OCI-M1 (cell line): Measurements from ENCODE around the gene ZNF618.
"Not testable (repeated sequence)": the region's sequence is repeated elsewhere in the genome, so short reads cannot be mapped to it uniquely, and the experiment has no call there.

Source experiments
- DNase-seq: peaks from one replicate; lab custom pipeline; 2025; lab: John Stamatoyannopoulos, UW

Gene ZNF618

DNA sequence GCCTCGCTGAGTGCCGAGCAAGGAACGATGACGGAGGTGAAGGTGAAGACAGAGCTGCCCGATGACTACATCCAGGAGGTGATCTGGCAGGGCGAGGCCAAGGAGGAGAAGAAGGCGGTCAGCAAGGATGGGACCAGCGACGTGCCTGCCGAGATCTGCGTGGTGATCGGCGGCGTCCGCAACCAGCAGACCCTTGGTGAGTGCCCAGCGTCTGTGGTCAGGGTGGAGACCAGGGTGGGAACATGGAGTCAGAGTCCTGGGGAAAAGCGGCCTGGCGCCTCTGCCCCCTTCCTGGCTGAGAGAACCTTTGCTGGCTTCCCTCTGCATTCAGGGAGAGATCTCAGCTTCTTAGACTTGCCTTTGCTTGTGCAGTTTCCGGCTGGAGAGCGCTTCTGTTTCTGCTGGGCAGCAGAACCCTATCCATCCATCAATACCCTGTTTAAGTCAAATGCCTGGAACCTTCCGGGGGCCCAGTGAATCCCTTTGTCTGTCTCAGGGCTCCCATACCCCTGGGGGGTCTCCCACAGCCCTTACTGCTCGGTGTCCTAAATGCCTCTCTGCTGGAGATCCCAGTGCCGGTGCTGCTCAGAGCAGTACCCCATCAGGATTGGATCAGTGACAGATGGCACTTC is 112.4 kb downstream of the ZNF618 start:
- no peak for DNase-seq

DNA sequence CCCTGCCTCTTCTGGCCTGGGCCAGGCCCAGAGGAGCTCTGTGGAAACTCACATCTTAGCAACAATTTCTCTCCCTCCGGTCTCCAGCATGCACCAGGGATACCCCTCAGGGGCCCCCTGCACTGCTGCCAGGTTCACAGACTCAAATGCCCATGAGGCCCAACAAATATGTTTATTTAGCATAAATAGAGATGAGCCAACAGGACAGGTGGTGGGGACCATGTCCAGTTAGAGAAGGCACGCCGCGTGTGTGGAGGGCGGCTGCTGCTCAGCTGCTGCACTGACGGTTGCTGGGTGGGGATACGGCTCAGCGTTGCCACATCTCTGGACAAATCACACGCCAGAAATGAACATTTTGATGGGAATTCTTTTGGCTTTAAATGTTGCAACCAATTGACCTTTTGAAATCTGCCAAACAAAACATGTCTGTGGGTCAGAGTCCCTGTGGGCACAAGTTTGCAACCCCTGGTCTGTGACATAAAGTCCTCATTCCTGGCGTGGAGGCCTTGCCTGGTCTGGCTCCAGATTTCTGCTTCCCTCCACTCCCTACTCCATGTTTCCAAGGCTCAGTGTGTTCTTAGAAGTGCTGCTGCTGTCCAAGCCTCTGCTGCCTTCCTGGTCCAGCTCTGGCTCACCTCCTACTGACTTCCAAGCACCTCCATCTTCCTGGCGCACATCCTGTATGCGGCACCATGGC is 113.1 kb downstream of the ZNF618 start:
- no peak for DNase-seq

DNA sequence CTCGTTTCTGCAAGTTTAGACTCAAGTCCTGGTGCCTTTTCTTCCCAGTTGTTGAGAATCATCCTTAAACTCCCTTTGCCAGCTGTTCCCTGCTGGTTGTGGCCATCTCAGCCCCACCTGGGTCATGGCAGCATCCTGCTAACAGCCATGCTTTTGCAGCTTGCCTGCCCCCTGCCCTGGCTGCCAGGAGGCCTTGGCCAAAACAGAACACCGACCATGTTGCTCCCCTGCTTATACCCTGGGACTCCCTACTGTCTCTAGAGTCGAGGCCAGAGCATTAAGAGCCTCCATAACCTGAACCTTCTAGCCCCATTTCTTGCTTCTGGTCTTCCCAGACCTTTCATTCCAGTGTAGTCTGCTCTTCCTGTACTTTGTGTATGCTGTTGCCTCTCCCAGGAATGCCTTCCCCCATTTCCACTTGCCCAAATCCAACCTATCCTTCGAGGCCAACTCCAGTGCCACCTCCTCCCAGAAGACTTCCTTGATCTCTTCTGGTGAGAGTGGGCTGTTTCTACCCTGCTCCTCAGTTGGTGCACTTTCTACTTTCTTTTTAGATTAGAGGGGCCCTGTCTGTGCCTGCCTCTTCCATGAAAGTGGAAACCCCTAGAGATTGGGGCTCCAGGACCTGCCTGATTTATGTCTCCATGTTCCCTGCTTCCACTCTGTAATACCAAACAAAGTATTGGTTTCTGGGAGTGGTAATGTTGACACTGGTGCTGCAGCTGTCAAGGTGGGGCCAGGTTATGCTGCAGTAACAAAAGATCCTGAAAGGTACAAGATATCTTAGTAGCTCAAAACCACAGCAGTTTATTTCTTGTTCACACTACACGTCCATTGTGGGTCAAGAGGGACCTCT is 113.8 kb downstream of the ZNF618 start:
- DNase-seq: no peak

DNA sequence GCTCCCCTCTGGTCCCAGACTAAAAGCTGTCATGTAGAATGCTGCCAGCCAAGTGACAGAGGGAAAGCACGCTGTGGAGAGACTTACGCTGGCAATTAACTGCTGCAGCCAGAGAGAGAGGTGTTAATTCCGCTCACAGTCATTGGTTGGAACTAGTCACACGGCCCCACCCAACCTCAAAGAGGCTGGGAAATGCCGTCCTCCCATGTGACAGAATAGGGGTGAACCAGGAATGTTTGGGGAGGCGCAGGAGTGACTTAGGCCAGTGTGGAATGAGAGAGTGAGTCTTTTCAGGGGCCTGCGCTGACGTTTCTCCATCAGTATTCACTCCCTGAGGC is 114.4 kb downstream of the ZNF618 start:
- no peak for DNase-seq

DNA sequence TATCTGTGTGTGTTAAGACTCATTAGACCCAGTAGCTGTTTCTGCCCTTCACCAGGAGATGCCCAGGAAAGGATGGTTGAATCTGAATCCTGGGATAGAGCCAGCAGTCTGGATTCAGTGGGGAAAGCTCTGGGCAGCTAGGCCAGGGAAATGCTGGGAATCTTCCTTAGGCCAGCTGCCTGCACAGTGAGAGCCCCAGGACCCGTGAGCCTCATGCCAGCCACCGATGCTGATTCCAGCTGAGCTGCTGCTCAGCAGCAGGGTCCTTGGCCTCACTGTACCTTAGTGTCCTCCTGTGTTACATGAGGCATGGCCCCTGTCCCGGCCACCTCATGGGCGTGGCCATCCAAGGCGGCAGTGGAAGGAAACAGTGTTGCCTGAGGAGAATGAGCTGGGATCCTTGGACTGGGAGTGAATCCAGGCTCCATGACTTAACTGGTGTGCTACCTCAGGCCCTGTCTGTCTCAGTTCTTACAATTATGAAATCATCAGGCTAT is 114.9 kb downstream of the ZNF618 start:
- no peak for DNase-seq

DNA sequence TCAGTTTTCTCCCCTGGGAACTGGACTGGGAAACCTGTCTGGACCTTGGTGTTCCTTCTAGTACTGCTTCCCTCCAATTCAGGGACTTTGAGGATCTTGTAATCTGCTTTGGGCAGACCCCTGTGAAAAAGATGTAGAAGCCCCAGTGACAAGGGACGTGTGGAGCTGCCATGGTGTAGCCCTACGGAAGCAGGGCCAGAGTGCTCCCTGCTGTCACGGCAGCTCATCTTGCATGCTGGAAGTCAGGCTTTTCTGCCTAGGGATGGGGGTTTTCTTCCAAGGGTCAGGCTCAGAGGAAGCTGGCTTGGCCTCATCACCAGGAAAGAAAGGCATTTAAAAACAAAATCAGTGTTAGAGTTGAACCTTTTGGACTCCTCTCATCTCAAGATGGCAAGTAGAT is 115.6 kb downstream of the ZNF618 start:
- no peak for DNase-seq

DNA sequence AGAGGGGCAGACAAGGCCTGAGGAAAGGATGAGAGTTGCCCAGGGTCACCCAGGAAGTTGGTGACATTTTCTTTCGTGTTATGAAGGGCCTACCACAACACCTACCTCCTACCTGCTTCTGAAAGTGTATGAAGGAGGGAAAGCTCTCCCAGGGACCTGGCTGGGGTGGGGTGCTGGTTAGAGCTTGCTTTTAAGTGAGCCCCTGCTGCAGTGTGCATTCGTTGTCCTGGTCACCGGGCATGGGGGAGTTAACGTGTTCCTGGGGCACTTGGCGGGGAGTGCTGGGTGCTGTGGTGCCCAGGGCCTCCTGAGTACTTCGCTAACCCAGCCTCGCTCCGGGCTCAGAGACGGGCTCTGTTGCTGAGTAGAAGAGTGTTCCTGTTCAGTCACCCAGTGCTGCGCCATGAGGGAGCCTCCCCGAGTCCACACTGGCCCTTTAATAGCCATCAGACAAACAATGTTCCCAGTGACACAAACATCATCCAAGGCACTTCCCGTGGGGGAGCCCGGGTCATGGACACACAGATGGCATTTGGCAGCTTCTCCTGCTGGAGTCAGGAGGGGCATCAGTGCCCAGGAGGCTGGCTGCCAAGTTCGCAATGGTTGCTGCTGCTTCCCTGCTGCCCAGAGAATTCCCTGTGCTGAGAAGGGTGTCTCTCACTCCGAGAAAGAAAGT is 116.3 kb downstream of the ZNF618 start:
- DNase-seq: no peak

DNA sequence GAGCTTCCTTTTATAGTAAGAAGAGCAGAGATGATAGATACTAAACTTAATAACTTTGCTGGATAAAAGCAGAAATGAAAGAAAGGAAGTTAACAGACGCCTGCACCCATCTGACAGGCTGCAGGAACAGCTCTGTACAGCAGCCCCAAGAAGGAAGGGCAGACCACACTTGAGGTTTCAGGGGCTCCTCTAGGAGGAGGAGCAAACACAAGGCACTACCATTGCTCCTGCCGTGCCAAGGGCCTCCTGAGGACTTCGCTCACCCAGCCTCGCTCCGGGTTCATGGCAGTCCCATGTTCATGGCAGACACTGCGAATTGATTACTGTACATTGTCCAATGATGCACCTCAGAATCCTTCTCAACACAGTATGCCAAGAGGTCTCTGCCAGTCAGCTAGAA is 116.9 kb downstream of the ZNF618 start:
- no peak for DNase-seq

DNA sequence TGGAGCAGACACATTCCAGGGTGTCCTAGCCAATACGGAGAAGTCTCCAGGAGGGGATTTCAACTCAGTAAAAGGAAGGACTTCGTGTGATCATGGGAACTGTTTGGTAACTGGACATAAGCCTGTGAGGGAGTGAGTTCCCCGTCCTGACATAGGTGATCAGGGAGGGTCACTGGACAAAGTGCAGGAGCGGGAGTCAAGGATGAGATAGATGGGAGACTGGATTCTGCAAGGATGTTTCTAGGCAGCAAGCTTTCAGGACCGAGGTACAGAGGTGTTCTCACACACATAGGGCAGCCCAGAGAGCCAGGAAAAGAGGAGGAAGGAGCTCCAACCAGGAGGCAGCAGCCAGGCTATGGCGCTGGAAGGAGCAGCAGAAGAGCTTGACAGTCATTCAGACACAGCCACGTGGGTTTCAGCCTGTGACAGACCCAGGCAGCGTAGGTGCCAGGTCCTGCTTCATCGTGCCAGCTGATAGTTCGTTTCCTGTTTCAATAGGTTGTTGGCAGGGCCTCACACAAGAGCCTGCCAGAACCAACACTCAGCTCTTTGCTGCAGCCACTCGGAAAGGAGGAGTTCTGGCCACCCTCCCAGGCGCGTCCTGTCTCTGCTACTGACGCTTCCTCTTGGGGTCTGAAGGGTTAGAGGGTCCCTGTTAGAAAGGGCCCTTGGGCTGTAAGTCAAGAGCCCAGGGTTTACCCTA is 117.9 kb downstream of the ZNF618 start:
- no peak for DNase-seq

DNA sequence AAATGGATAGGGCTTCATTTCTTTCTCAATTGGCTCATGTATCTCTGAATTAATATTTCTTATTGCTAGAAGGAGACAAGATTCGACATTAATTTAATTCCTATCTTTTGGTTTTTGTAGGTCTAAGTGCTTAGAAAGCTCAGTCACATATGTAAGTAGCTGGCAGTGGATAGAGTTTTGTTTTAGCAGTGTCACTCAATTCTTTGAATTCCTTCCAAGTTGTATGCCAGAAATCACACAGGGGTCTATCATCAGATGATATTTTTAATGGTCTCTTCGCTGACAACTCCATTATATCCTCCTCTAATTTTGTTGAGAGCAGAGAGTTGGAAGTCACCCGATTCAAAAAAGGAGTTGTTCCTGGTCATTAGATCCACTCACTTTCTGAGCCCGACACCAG is 119.3 kb downstream of the ZNF618 start:
- no peak for DNase-seq

DNA sequence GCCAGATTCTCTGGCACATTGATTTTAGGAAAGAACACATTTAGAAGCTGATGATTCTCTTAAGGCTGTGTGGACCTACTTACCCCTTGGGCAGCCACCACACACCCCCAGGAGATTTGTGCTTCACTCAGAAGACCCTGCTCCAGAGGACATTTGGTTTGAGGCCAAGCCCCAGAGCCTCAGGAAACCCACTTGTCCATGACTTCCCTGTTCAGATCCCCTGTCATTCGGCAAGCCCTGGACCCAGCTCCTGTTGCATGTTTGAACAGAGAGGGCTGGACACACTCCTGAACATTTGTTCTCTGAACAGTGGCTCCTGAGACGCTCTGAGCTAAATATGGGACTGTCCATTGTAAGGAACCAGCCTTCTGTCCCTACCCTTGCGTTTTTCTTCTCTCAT is 119.9 kb downstream of the ZNF618 start:
- no peak for DNase-seq

DNA sequence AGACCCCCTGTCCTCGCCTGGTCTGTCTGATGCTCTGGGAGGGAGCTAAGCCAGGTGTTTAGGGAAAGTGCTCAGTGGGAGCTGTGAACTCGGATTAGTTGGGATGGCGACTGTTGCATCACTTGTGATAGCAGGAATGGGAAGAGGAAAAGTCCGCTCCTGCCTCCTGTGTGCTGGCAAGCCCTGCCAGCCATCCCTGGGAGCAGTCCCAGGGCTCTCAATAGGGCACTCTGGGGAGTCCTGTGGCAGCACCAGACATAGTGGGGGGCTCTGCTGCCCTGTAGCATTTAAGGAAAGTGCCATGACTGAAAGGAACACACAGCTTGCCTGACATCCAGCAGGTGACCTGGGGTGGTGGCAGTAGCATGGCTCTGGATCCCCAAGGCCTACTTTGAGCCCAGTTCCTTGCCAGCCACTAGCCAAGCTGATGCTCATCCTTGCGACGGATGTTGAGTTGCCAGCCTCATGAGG is 120.5 kb downstream of the ZNF618 start:
- DNase-seq: no peak

DNA sequence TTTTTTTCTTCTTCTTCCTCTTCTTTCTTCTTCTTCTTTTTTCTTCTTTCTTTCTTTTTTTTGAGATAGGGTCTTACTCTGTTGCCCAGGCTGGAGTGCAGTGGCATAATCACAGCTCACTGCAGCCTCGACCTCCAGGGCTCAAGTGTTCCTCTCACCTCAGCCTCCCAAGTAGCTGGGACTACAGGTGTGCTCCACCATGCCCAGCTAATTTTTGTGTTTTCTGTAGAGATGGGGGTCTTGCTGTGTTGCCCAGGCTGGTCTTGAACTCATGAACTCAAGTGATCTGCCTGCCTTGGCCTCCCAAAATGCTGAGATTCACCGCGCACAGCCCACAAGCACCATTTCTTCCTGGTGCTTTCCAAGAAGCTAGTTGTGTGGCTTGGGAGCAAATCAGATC is 121.0 kb downstream of the ZNF618 start:
- DNase-seq: not testable (repeated sequence)

DNA sequence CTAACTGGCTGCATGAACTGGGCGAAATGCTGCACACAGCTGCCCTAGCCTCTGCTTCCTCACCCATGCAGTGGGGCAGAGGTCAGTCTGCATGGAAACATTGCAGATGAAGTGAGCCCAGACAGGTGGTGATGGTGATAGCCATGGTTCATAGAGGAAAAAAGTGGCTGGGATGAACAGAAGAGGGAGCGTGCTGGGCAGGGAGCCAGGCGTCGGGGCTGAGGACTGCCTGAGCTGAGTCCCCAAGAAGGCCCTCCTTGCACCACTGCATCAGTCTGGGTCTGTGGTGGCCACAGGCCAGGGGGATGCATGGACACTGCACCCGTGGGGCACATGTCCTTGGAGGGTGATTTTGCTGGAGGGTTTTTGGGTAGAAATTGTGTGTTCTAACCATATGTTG is 121.5 kb downstream of the ZNF618 start:
- no peak for DNase-seq

DNA sequence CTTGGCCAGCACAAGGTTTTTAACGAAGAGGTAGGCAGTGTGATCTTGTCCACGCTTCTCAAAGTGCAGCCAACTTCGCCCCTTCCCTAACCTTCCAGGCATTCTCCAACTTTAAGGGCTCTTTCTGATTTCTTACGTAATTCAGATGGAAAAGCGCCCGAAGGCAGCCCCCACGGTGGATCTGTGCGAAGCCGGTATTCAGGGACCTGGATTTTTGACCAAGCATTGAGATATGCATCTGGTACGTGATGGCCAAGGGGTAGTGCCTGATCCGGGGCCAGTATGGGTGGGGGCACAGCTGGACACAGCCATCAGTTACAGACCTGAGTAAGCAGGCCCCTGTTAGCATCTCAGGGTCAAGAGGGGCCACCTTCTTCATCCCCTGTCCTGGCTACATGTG is 122.0 kb downstream of the ZNF618 start:
- DNase-seq: no peak

DNA sequence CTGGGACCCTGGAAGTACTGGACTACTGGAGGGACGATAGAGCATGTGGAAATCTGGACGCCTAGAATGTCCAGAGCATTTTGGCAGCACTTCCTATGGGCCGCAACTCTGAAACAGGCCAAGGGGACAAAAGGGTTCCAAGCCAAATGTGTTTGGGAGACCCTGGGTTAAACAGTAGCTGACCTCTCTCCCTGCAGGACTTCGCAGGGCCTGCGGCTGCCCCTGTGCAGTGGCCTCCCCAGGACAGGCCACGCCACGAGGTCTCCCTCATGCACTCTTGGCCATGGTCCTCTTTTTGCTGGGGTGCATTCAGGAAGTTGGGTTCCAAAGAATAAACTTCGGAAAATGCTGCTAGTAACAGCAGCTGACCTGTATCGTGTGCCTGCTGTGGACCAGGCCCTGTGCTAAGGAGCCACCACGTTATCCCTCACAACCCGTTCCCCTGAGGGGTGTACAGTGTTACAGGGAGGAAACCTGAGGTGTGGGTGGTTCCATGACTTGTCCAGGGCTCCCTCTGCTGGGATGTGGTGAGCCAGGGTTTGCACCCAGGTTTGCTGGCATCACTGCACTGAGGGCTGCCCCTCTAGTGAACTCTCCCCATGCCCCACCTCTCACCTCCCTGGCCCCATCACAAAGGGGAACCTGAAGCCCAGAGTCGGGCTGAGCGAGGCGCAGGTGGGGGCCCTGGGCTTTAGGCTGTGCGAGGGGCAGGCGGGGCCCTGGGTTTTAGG is 122.6 kb downstream of the ZNF618 start:
- no peak for DNase-seq

DNA sequence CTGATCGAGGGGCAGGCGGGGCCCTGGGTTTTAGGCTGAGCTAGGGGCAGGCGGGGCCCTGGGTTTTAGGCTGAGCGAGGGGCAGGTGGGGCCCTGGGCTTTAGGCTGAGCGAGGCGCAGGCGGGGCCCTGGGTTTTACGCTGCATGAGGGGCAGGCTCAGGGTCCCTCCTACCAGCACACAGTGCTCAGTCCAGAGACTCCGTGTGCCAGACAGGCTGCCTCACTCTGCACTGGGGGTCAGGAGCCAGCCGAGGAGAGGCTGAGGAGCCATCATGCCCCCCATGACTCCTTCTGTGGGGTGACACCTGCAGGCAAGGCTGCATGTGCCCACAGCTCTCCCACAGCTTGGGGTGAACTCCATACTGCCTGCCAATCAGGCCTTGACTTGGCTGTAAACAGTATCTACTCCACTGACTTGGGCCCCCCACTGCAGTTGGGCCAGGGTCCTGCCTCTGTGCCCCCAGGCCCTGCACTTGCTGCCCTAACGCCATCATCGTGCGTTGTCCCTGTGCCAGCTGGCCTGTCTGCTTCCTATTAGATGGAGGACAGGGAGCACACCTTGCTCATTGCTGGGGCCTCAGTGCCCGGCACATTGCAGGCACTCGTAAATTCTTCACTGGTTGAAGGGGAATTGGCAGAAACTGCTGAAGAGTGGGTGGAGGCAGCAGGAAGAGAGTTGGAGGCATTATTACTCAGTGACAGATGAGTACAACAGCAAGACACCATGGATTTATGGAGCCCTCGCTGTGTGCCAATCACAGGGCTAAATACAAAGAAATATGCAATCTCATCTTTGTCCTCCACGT is 123.3 kb downstream of the ZNF618 start:
- no peak for DNase-seq

DNA sequence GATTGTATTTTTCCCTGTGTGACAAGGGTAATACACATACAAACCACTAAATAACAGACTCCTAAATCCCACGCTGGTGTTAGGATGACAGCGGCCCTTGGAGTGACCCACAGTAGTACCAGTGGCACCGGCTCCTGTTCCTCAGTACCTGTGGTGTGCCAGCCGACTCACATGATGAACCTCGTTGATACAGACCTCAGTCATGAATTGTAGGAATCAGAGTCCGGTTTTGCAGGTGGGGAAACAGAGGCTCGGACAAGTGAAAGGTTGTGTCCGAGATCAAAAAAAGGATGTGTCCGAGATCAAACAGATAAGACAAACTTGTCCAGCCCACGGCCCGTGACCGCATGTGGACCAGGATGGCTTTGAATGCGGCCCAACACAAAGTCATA is 124.0 kb downstream of the ZNF618 start:
- DNase-seq: no peak

DNA sequence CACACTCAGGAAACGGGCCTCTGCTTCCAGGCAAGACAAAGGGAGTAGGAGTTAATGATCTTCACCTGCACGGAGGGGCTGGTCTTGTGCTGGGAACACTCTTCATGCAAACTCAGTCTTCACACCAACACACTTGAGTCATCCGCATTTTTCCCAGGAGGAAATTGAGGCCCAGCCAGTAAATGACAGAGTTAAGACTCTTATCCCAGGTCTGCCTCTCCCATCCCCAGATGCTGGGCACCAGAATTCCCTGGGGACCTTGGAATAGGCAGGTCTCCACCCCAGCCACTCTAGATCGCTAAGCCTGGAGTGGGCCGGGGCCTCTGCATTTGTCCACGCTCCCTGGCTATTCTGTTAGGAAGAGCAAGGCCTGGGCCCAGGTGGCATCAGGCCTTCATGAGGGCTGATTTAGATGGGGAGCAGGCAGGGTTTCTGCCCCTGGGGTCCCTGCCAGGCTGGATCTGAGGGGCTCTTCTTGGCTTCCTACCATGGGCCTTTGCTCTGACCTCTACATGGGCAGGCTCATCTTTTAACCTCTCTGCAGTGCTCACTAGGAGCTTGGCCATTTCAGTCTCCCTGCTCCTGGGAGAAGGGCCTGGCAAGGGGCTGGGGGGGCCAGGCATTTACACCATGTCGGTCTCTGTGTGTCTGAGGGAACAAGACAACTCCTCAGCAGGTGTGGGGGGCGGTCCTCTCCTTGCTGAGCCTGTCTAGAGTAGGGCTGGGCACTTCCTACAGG is 124.7 kb downstream of the ZNF618 start:
- DNase-seq: no peak

DNA sequence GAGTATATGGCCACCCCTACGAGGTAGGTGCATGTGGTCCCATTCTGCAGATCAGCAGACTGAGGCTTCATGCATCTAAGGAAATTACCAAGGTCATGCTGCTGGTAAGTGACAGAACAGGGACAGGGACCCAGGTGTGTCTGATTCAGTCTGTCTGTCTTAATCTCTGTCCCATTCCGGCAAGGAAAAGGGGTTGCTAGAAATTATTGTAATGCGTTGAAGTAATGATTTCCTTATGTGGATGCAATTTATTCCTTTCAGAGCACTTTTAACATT is 125.2 kb downstream of the ZNF618 start:
- no peak for DNase-seq
